A673 (cell line): Measurements from ENCODE around the gene IGLL5. TPM values are rescaled to one million over a fixed set of nuclear protein-coding genes. Genes with fewer than 3 reads are reported as not detected.

Experiments used
- BruUV-seq: library from RNA; stranded (reverse); fragments of 400-500 nt; replicated peaks from 2 replicates; lab custom pipeline; 2021; lab: Mats Ljungman, UMichigan
- CTCF ChIA-PET: fragments of 300-600 bp; sonication (Branson Sonifier 250); formaldehyde crosslinking; loops from one replicate; lab custom pipeline; 2022; ENCODE audit warnings: antibody characterized with exemption; lab: Charles Lee
- POLR2A ChIA-PET: fragments of 300-600 bp; sonication (Branson Sonifier 250); formaldehyde crosslinking; loops from one replicate; lab custom pipeline; 2022; ENCODE audit warnings: antibody characterized with exemption; ENCODE audit not compliant: low non-redundant PET; lab: Charles Lee
- DNase-seq: peaks from one replicate; pipeline ENCODE4 v3.0.0-alpha.2; 2015; ENCODE audit warnings: low spot score
- H3K27ac ChIP-seq: fragments of 200-600 bp; sonication (generic); 2 replicates; pipeline ENCODE4 v1.5.1; 2016; ENCODE audit warnings: mixed run types, low read depth, mild to moderate bottlenecking, mixed read lengths, antibody characterized with exemption, low read length; ENCODE audit not compliant: poor library complexity, severe bottlenecking
- H3K27me3 ChIP-seq: fragments of 200-600 bp; sonication (generic); replicated peaks from 2 replicates; pipeline ENCODE4 v1.6.1; 2017; ENCODE audit warnings: mixed run types, low read depth, mild to moderate bottlenecking, mixed read lengths, antibody characterized with exemption, low read length; ENCODE audit not compliant: insufficient read depth, poor library complexity
- H3K36me3 ChIP-seq: fragments of 200-600 bp; sonication (generic); 2 replicates; pipeline ENCODE4 v1.6.1; 2016; ENCODE audit warnings: mixed run types, mild to moderate bottlenecking, mixed read lengths, antibody characterized with exemption, low read length; ENCODE audit not compliant: insufficient read depth, poor library complexity, severe bottlenecking
- H3K4me1 ChIP-seq: fragments of 200-600 bp; sonication (generic); 2 replicates; pipeline ENCODE4 v1.6.1; 2017; ENCODE audit warnings: mixed run types, mild to moderate bottlenecking, mixed read lengths, antibody characterized with exemption, low read length; ENCODE audit not compliant: insufficient read depth, poor library complexity, severe bottlenecking
- H3K4me3 ChIP-seq: fragments of 200-600 bp; sonication (generic); 2 replicates; pipeline ENCODE4 v1.5.1; 2016; ENCODE audit warnings: low read depth, mixed run types, mild to moderate bottlenecking, mixed read lengths, low read length; ENCODE audit not compliant: poor library complexity, severe bottlenecking
- H3K9me3 ChIP-seq: fragments of 200-600 bp; sonication (generic); 2 replicates; pipeline ENCODE4 v1.6.1; 2016; ENCODE audit warnings: mixed run types, low read depth, mild to moderate bottlenecking, mixed read lengths, antibody characterized with exemption, low read length; ENCODE audit not compliant: poor library complexity, severe bottlenecking
- CTCF ChIP-seq: fragments of 300-800, 200-600 bp; sonication (generic); conservative IDR thresholded peaks from 2 replicates; pipeline ENCODE4 v1.5.1; 2017; ENCODE audit warnings: low read depth, mild to moderate bottlenecking, antibody characterized with exemption, low read length, moderate library complexity, mixed read lengths
- EZH2 ChIP-seq: fragments of 200-600 bp; sonication (generic); IDR thresholded peaks from 2 replicates; pipeline ENCODE4 v1.6.1; 2017; ENCODE audit warnings: borderline replicate concordance, low read depth, mild to moderate bottlenecking, mixed read lengths, antibody characterized with exemption, low read length; ENCODE audit not compliant: poor library complexity, severe bottlenecking
- intact Hi-C: fragments of 100-400 bp; cut with micrococcal nuclease; formaldehyde crosslinking; loops from one replicate; pipeline ENCODE4 v1.10.0; 2022; ENCODE audit not compliant: unreplicated experiment
- total RNA-seq: library from RNA; stranded (reverse); gene quantifications from 2 replicates; pipeline ENCODE4 v1.2.3, GENCODE V29; 2021

The IGLL5 gene
- total RNA-seq, 1 experiment from 2014 or later, result not detected

DNA sequence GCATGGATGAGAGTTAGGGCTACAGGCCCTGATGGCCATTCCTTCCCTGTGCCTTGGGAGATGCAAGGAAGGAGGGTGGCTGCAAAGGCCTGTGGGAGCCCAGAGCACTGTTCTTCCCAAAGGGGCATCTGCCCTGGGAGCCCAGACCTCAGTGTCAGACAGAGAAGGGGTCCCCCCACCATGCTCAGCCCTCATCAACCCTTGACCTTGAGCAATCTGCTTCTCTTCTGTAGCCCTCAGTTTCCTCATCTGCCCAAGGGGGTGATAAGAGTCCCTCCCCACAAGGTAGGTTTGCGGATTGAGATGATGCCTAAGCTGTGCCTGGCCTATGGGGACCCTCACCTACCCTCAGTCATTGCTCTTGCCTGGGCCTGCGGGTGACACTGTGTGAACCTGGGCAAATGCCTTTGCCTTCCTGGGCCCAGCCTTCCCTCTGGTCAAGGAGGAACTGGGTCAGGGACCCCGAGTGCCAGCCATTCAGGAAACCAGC is 47.5 kb downstream of the IGLL5 start:
- no peak for TF ChIP-seq EZH2
- TF ChIP-seq CTCF, result no peak
- POLR2A ChIA-PET, result interaction anchor here (0.6 kb wide), 1 partner anchor 154 kb away, joined by 3 read pairs; no protein-coding TSS in a partner anchor
- Histone ChIP-seq H3K4me1 (no peaks in the 10 kb centered on the region), H3K36me3 (no peaks in the 10 kb centered on the region), H3K27ac (no peak overlapping the region), H3K9me3 (no peaks in the 10 kb centered on the region), H3K27me3 (no peaks in the 10 kb centered on the region), H3K4me3 (no peak overlapping the region)
- no peak for DNase-seq
- no TSS peak for BruUV-seq
- CTCF ChIA-PET, result no interaction called here
- intact Hi-C loops, result no loop called here

GRCh38 chr22:22935546-22936157 is 48.0 kb downstream of the IGLL5 start:
- POLR2A ChIA-PET, result interaction anchor here (0.6 kb wide), 1 partner anchor 154 kb away, joined by 3 read pairs; no protein-coding TSS in a partner anchor
- no peaks in the 10 kb centered on the region for H3K27me3 ChIP-seq
- CTCF ChIA-PET, result interaction anchor here (0.5 kb wide), 1 partner anchor 188 kb away, joined by 3 read pairs; no protein-coding TSS in a partner anchor
- no peaks in the 10 kb centered on the region for H3K4me1 ChIP-seq
- no TSS peak for BruUV-seq
- no peaks in the 10 kb centered on the region for H3K36me3 ChIP-seq
- TF ChIP-seq CTCF (0 out of 2 replicates have a peak, but pooled peaks have one; percentile 8), EZH2 (no peak)
- no peak overlapping the region for H3K27ac ChIP-seq
- intact Hi-C loops, result no loop called here
- H3K9me3 ChIP-seq, result no peaks in the 10 kb centered on the region
- H3K4me3 ChIP-seq, result no peak overlapping the region
- DNase-seq, result no peak

GRCh38 chr22:22936180-22936914 is 48.7 kb downstream of the IGLL5 start:
- H3K4me3 ChIP-seq, result no peak overlapping the region
- no peak overlapping the region for H3K27ac ChIP-seq
- intact Hi-C loops, result no loop called here
- CTCF ChIA-PET, result no interaction called here
- POLR2A ChIA-PET, result no interaction called here
- no peaks in the 10 kb centered on the region for H3K4me1 ChIP-seq
- BruUV-seq, result no TSS peak
- DNase-seq, result no peak
- no peaks in the 10 kb centered on the region for H3K9me3 ChIP-seq
- H3K27me3 ChIP-seq, result no peaks in the 10 kb centered on the region
- H3K36me3 ChIP-seq, result no peaks in the 10 kb centered on the region
- TF ChIP-seq CTCF, result no peak
- no peak for TF ChIP-seq EZH2
